Neural cell (in vitro differentiated cells): ENCODE data around the gene SCTR.

Source experiments
- CTCF ChIP-seq: fragments of 450-650 bp; IDR thresholded peaks from 2 replicates; pipeline ENCODE4 v1.5.1; 2014; ENCODE audit warnings: antibody characterized with exemption, mild to moderate bottlenecking, moderate library complexity; ENCODE audit not compliant: poor library complexity, severe bottlenecking
- EP300 ChIP-seq: fragments of 450-650 bp; conservative IDR thresholded peaks from 2 replicates; pipeline ENCODE4 v1.6.1; 2014; ENCODE audit warnings: antibody characterized with exemption, mild to moderate bottlenecking, moderate library complexity; ENCODE audit not compliant: poor library complexity, severe bottlenecking
- EZH2 ChIP-seq: fragments of 200-600, 300-800 bp; shearing (Covaris generic), sonication (generic); IDR thresholded peaks from 2 replicates; pipeline ENCODE4 v1.6.1; 2014; ENCODE audit warnings: antibody characterized with exemption, low read length, borderline replicate concordance, mild to moderate bottlenecking; ENCODE audit not compliant: insufficient read depth, poor library complexity, severe bottlenecking
- MXI1 ChIP-seq: fragments of 450-650 bp; conservative IDR thresholded peaks from 2 replicates; pipeline ENCODE4 v1.6.1; 2014; ENCODE audit warnings: antibody characterized with exemption, mild to moderate bottlenecking; ENCODE audit not compliant: poor library complexity, severe bottlenecking
- POLR2AphosphoS5 ChIP-seq: IDR thresholded peaks from 2 replicates; pipeline ENCODE4 v1.6.1; 2012
- RAD21 ChIP-seq: fragments of 450-650 bp; conservative IDR thresholded peaks from 2 replicates; pipeline ENCODE4 v1.6.1; 2014; ENCODE audit warnings: antibody characterized with exemption, mild to moderate bottlenecking, moderate library complexity
- REST ChIP-seq: IDR thresholded peaks from 2 replicates; pipeline ENCODE4 v1.6.1; 2012; ENCODE audit warnings: borderline replicate concordance
- TAF1 ChIP-seq: IDR thresholded peaks from 2 replicates; pipeline ENCODE4 v1.6.1; 2012; ENCODE audit warnings: low read depth

DNA sequence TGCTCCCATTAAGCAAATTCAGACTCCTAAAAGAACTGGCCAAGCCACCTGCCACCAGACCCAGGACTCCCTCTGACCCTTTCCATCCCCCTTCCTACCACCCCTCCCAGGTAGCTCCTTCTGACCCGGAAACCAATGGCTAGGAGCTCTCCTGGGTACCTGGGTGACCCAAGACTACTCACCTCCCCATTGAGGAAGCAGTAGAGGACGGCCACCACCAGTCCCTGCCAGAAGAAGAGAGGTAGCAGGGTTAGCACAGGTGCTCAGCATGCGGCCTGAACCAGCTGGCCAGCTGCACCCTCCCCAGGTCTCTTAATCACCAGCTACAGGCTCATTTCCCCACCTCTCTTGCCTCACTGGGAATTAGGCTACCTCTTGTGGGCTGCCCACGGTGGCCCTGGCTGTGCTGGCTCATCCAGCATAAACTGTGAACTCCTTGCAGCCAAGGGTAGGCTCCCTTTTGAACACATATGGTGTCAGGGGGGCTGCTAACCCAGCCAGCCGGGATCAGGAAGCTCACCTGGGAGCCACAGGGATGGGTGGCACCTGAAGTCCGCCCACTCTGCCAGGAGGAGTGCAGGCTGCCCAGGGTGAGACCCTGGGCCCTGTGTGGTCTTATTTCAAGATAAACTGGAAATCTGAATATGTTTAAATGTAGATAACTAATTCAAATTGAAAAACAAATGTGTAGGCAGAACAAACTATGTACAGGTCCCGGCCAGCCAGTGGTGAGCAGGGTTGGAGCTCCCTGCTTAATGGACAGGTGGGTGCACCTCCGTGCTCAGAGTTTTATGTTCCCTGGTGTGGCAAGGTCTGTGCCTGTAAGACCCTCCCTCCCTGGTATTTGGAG is 82.7 kb downstream of the SCTR start:
- TF ChIP-seq CTCF (no peak), REST (no peak), EP300 (no peak), EZH2 (no peak), POLR2AphosphoS5 (no peak), RAD21 (no peak), MXI1 (no peak), TAF1 (no peak)
